Nucleus accumbens (tissue), 56 donors: ENCODE results near the gene CNTROB.
"Not testable (repeated sequence)": the region's sequence is repeated elsewhere in the genome, so short reads cannot be mapped to it uniquely, and the experiment has no call there.

Source experiments
- DNase-seq, 56 donors: peaks; one replicate each; lab custom pipeline; 2025; lab: John Stamatoyannopoulos, UW

The CNTROB gene

GRCh38 chr17:7940034-7940433 lies 8.0 kb downstream of the CNTROB start:
- DNase-seq, result no peak

- DNase-seq, result no peak
Measured at GRCh38 chr17:7940743-7941142, 8.7 kb downstream of the CNTROB start.

- no peak for DNase-seq
Measured at GRCh38 chr17:7943291-7943690, 11.3 kb downstream of the CNTROB start.

GRCh38 chr17:7944326-7944725 lies 12.3 kb downstream of the CNTROB start:
- DNase-seq, result no peak

- no peak for DNase-seq
Measured at GRCh38 chr17:7945651-7946050, 13.6 kb downstream of the CNTROB start.

- no peak for DNase-seq
Measured at GRCh38 chr17:7946441-7946840, 14.4 kb downstream of the CNTROB start.

- no peak for DNase-seq
Measured at GRCh38 chr17:7947651-7948050, 15.6 kb downstream of the CNTROB start.

GRCh38 chr17:7950578-7950977 lies 18.6 kb downstream of the CNTROB start:
- no peak for DNase-seq

- no peak for DNase-seq
Measured at GRCh38 chr17:7951143-7951792, 19.3 kb downstream of the CNTROB start.

DNA sequence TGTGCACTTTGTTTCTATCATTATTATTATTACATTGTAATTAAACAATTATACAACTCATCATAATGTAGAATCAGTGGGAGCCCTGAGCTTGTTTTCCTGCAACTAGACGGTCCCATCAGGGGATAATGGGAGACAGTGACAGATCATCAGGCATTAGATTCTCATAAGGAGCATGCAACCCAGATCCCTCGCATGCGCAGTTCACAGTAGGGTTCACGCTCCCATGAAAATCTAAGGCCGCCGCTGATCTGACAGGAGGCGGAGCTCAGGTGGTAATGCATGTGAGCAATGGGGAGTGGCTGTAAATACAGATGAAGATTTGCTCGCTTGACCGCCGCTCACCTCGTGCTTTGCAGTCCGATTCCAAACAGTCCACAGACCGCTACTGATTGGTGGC lies 21.3 kb downstream of the CNTROB start:
- DNase-seq, result not testable (repeated sequence)

DNA sequence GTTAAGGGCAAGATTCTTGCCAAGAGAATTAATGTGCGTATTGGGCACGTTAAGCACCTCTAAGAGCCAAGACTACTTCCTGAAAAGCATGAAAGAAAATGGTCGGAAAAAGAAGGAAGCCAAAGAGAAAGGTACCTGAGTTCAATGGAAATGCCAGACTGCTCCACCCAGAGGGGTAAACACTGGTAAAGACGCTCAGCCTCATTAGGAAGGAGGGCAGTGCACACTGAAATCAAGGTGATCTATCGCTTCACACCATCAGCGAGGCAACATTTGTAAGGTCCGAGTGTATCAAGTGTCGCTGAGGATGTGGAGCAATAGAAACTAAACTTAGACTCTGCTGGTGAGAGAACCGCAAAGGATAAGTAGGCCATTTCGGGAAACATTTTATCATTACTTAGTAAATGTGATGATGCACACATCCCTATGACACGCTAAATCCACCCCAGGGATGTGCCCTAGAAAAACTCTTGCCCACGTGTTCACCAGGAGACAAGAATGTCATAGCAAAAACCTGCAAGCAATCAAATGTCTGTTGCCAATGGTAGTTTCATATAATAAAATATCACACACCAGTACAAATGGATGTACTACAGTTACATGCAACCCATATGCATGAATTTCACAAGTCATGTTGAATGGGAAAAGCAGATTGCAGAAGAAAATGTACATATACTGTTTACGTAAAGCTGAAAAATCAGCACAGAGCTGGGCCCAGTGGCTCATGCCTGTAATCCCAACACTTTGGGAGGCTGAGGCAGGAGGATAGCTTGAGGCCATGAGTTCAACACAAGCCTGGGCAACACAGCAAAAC lies 23.6 kb downstream of the CNTROB start:
- DNase-seq, result peak in 10 of 56 donors; percentile 1 to 44 (median 27)

DNA sequence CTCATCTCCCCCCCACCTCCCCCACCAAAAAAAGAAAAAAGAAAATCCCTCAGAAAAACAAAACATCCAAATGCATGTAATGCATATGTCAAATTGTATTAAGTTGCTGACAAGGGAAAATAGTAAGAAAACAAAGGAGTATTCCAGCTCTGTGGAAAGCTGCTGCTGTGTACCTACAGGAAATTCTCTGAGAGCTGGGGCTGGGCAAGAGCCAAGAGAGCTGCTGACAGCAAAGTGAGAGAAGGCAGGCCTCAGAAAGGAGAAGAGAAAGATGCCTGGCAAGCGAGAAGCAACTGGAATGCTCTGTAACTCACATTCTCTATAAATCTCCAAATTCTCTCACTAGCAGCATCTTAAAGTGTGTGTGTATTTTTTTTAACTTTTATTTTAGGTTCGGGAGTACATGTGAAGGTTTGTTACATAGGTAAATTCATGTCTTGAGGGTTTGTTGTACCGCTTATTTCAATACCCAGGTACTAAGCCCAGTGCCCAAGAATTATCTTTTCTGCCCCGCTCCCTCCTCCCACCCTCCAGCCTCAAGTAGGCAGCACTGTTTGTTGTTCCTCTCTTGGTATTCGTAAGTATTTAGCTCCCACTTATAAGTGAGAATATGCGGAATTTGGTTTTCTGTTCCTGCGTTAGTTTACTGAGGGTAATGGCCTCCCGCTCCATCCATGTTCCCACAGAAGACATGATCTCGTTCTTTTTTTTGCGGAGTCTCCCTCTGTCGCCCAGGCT lies 24.4 kb downstream of the CNTROB start:
- peak in 1 of 56 donors; percentile 35 for DNase-seq

- no peak for DNase-seq
Measured at GRCh38 chr17:7959503-7960253, 27.7 kb downstream of the CNTROB start.

- no peak for DNase-seq
Measured at GRCh38 chr17:7961421-7961820, 29.4 kb downstream of the CNTROB start.

GRCh38 chr17:7967751-7968150 lies 35.7 kb downstream of the CNTROB start:
- no peak for DNase-seq

GRCh38 chr17:7969433-7969832 lies 37.4 kb downstream of the CNTROB start:
- DNase-seq, result no peak

DNA sequence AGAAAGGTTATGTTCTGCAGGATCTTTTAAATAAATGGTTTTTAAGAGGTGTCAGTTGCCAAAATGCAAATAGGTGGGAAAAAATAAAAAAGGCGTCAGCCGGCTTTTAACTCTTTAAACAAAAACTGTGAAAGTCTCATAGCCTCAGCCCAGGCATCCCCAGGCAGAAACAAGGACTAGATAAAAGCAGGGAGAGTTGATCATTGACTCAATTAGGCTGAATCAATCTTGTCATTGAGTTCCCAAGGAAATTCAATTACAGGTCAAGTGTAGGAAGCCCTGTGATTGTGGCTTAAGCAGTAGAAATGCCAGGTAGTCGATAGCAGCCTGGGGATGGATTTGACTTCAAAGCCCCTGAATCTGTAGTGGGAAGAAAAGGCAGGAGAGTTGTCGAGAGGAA lies 39.6 kb downstream of the CNTROB start:
- DNase-seq, result no peak

DNA sequence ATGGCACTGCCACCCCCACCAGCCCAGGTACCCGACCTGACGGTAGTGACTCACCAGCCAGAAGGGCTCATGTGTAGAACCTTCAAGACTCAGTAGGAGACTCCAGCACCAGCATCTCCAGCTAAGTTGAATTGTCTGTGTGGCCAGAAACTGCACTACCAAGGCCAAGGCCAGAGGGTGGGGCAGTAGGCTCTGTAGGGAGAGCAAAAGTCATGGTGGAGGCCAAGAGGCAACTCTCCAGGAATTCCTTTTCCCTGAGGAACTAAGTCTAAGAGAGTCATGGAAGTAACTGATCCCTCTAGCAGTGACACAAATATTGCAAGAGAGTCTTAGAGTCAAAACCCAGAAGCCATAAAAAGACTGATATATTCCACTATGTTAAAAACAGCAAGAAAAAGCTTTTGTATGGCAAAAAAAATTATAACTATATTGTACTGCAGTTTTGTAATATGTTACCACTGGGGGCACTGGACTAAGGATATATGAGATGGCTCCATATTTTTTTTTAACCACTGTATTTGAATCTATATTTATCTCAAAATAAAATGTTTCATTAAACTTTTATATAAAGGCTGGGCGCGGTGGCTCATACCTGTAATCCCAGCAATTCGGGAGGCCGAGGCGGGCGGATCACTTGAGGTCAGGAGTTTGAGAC lies 40.3 kb downstream of the CNTROB start:
- no peak for DNase-seq

- DNase-seq, result no peak
Measured at GRCh38 chr17:7974638-7975131, 42.7 kb downstream of the CNTROB start.

DNA sequence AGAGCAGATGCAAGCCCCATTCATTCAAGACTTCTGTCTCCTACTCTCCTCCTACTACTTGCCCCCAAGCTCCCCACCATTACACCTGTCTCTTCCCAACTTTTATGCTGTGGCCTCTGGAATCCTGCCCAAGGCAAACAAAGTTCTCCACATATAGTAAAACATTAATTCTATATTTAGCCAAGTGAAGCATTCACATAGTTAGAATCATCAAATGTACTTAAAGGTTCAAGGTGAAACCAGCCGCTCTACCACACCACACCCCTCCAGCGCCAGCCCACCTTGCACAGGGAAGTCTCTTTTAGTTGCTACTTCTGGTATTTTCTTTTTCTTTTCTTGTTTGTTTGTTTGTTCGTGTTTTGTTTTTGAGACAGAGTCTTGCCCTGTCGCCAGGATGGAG lies 45.0 kb downstream of the CNTROB start:
- DNase-seq, result no peak
